GM21381 (cell line): ENCODE data around the gene LMF1.

Experiments used
- ATAC-seq: cut with Tn5 transposase; IDR thresholded peaks from one replicate; pipeline ENCODE4 v1.9.1; 2021; ENCODE audit warnings: mild to moderate bottlenecking, moderate library complexity; ENCODE audit not compliant: unreplicated experiment

Gene LMF1

DNA sequence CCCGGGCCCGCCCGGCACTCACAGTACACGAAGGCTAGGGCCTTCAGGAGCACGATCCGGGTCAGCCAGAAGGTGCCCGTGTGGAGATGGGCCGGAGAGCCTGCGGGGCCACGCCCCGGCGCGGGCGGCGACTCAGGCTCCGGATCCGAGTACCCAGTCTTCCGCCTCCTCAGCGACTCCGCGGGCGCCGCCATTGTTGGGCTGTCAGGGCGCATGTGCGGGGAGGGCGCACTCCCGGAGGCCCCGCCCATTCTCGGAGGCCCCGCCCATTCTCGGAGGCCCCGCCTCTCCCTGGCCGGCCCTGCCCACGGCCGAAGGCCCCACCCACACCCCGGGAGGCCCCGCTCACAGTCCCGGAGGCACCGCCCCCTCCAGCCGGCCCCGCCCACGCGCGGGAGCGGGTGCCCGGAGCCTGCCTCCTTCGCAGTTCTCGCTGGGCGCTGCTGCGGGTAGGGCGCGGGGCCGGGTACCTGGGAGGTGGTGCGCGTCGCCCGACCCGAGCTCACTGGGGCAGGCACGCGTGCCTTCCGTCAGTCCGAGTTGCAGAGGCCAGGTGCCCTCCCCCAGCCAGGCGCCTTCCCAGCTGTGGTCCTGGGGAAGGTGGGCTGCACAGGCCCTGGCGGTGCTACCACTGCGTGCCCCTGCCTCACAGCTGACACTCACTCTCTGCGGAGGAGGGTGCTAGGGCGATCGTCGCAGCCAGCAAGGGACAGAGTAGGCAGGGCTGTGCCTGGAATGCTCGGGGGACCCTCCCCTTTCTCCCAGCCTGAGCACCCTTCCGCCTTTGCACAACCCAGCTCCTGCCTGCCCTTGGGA lies at the start of gene LMF1:
LMF1 (minus strand) TSS at position 219 of the 816 bp plus-strand sequence; CDS start at position 215, 4 bp downstream.
- peak; percentile 76 for ATAC-seq

DNA sequence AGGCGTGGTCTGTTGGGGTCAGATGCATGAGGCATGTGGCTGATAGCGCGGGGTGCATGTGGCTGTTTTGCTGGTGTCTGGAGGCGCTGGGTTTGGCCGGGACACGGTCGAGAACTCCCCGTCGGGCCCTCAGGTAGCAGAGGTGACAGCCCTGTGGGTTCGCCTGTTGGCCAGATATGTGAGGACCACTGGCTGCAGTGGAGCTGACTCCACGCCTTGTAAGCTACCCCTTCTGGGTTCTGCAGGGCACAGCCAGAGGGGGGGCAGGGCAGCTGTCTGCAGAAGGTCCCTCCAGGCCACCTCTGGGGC lies 49.3 kb upstream of the LMF1 start:
- ATAC-seq = no peak

DNA sequence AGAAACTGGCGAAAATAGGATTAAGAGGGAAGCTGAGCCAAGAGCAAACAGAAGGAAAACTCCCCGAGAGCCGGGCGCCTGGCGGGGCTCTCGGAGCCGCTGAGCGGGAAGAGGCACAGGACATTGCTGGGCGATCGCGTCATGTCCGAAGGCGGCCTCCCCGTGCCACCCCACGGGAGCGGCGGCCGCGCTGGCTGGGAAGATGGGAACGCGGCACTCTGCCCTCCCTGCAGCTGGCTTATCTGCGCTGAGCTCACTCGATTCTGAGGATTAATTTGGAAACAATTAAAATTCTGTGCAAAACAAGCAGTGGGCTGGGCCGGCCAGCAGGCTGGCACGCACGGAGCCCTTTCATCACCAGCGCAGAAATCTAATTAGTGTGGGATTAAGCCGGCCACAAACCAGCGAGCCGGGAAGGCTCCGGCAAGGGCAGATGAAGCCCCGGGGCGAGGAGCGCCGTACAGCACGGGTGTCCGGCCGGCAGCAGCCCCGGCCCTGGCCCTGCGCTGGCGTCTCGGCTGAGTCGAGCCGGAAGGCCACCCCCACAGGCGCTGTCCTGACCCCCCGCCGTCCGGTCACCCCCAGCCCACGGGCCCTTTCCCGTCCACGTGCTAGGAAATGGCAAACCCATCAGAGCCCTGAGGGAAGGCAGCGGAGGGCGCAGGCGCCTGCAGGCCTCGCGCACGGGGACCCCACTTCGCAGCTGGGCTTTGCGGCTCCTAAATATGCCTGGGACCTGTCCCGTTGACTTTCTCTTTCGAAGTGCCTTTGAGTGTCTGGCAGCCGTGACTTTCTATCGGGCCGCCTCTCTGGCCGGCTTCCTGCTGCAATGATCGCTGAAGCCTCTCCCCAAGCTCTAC lies 48.7 kb upstream of the LMF1 start:
- ATAC-seq = no peak

DNA sequence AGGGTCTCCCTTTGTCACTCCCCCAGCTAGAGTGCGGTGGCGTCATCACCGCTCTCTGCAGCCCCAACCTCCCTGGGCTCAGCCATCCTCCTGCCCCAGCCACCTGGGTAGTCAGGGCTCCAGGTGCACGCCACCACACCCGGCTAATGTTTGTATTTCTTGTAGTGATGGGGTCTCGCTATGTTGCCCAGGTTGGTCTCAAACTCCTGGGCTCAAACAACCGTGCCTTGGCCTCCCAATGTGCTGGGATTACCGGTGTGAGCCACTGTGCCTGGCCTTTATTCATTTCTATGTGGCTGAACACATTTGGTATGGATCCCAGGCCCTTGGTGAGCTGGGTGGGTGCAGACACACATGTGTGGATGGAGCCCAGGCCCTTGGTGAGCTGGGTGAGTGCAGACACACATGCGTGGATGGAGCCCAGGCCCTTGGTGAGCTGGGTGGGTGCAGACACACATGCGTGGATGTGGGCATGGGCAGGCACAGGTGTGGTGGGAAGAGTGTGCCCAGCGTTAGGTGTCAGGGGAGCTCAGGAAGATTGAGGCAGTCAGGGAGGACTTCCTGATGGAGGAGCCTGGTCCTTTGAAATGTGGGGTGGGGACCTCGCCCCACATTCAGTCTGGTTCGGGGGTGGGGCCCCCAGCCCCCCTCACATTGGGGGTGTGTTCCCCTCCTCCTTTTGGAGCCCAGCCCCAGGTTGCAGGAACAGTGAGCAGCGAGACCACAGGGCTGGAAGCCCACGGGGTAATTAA lies 47.8 kb upstream of the LMF1 start:
- no peak for ATAC-seq

DNA sequence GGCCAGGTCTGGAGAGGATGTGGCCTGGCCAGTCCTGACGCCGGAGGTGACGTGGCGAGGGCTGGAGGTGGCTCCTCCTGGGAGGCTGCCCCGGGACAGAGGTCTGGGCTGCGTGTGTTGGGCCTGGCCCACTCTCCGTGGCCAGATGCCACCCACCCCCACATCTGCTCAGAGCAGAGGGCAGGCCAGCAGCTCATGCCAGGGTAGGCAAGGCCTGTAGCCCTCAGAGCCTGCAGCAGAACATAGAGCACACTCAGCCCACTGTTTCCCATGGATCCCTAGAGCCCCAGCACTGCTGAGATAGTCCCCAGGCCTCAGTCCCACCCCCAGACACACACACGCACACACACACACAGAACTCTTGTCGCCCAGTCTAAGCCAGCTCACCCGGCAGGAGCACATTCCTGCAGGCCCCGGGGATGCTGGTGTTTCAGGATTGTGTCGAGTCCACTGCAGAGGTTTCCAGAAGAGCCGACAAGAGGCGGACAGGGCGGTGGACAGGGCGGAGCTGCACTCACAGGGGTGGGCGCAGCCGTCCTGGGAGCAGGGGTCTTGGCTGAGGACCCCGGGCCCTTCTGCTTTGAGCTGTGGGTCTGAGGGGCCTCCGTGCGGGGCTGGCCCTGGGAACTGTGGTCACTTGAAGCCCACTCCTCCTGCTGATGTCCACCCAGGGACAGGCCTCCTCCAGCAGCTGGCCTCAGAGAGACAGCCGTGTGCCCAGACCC lies 44.1 kb upstream of the LMF1 start:
- ATAC-seq = no peak

DNA sequence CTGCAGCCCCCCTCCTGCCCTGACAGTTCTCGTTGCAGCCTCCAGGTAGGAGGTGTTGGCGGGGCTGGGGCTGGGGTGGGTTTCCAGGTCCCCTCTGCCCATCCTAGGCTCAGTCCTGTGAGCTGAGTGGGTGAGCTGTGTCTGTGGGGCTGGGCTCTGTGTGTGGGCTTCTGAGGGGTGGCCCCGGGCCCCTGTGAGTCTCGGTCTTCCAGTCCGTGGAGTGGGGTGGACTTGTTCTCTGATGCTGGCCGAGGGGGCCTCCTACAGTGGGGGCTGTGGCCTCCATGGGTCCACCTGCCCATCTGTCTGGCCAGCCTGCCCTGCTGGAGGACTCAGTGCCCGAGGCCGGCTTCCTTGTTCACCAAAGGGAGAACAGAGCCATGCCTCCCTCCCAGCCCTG lies 43.4 kb upstream of the LMF1 start:
- no peak for ATAC-seq

DNA sequence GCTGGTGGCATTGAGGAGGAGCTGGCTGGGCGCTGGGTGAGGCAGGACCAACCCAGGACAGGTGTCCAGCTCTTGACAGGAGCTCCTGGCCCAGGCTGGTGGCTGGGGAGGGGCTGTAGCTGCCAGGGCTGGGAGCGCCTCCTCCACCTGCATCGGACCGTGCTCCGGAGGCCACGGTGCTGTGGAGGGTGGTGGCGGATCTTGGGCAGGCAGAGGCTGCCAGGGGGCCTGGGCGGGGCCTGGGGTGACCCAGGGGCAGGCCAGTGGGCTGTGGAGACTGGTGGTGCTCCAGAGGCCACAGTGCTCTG lies 42.8 kb upstream of the LMF1 start:
- no peak for ATAC-seq

DNA sequence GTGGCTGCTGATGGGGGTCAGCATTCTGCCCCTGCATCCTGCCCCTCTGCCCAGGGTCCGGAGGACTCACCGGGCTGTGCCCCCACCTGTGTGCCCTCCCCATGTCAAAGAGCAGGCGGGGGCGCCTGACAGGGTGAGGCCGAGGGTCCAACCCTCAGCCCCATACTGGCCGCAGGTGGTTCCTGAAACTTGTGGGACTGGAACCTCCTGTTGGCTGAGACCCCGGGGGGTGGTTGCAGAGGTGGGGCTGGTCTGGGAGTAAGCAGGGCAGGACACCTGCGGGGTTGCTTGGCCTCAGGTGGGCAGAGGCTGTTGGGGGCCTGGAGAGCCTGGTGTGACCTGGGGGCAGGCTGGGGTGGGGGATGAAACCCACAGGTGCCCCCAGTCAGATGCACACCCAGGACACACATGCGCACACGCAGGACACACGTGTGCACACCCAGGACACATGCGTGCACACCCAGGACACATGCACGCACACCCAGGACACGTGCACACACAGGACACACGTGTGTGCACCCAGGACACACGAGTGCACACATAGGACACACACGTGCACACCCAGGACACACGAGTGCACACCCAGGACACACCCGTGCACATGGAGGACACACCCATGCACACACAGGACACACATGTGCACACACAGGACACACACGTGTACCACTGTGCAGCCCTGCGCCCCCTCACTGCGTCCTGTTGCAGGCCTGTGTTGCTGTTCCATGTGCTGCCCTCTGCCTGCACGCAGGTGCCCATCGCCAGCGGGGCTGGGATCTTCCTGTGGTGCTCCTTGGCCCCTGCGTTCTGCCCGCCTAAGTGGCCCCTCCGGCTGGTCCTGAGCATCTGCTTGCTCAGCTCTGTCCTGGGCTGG lies 42.2 kb upstream of the LMF1 start:
- no peak for ATAC-seq

DNA sequence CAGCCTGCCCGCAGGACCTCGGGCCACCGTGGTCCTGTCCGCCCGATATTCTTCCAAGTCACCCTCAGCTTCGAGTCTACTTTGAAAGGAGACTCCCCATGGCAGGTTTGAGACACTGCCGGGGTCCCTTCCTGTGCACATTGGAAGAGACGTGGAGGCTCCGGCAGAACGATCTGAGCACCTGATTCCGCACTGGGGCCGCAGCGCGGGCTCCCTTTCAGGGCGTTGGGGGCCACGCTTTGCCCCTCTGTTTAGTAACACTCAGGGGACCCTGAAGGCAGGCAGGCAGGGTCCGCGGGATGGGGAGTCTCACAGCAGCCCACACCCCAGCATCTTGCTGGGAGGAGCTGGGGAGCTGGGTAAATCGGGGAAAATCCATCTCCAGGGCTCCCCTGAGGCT lies 41.4 kb upstream of the LMF1 start:
- no peak for ATAC-seq

DNA sequence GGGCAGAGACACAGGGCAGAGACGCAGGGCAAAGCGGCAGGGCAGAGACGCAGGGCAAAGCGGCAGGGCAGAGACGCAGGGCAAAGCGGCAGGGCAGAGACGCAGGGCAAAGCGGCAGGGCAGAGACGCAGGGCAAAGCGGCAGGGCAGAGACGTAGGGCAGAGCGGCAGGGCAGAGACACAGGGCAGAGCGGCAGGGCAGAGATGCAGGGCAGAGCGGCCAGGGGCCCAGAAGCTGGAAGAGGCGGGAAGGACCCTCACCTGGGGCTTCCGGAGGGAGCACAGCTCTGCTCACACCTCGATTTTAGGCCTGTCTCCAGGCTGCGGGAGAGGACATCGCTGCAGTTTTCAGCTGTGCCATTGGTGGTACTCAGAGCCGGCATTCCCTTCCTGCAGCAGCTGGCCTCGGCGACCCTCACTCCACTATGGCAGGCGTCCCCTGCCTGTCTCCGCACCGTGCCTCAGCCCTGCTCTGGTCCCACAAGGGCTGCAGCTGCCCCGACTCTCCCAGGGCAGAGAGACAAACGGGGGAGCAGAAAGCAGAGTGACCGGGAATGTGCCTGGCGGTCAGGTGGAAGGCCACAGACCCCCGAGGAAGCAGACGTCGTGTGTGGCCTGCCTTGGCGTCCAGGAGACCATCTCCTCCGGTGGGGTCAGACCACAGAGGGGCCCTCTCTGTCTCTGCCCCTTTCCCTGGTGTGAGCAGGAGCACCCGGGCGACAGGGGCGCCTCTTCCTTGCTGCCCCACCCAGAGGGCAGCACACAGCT lies 40.7 kb upstream of the LMF1 start:
- ATAC-seq = no peak

DNA sequence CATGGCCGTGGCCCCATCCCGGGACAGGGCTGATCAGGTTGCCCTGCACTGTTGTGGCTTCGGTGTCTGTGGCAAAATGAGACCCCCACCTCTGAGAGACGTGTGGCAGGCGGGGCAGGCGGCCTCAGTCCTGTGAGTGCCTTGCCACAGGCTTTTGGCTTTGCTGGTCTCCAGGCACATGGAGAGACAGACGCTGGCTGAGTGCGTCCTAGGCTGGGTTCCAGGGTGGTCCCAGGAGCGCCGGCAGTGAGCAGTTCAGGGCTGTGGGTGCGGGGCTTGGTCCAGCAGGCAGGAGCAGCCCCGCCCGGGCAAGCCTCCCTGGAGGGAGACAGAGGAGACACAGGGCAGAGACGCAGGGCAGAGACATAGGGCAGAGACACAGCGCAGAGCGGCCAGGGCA lies 40.0 kb upstream of the LMF1 start:
- no peak for ATAC-seq

DNA sequence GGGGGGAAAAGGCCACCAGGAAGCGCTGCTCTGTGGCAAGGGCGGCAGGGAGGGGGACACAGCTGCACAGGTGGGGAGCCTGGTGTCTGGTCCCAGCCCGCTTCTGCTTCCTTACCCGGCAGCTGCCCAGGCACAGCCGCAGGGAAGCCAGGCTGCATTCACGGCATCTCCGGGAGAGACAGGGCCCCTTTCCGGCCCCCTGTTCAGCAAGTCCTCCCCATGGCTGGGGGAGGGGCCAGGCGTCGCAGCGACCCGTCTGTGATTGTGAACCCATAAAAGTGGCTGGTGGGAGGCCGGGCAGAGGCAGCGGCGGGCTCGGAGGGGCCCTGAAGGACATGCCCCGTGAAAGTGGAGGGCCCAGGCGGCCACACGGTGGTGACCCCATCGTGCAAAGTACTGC lies 39.5 kb upstream of the LMF1 start:
- ATAC-seq = no peak

DNA sequence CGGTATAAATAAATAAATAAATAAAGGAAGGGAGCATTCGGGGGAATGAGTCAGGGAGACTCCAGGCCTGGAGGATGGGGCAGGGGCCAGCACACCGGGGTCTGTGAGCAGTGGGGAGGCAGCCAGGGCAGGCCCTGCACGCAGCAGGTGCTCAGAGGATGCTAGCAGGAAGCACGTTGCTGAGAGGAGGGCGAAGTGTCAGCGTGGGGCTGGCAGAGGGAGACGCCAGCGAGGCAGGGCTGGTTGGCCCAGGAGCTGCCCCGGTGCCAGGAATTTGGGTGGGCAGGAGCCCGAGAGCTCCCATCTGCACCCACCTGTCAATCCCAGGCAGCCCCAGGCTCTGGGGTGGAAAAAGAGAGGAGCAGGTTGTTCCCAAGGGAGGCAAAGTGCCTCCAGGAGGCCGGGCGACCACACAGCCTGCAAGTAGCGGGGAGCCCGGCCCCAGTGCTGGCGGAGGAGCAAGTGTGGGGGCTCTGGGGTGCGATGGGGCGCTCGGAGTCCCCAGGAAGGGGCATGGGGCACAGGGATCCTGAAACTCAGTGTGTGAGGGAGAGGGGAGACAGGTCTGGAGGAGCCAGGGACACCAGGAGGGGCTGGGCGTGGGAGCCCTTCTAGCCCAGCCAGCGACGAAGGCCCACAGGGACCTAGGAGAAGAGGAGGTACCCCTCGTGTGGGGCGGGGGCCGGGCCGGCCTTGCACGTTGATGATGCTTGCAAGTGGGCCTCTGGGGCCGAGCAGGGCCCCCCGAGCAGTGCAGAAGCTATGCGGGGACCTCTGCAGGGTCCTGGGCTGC lies 38.8 kb upstream of the LMF1 start:
- no peak for ATAC-seq

DNA sequence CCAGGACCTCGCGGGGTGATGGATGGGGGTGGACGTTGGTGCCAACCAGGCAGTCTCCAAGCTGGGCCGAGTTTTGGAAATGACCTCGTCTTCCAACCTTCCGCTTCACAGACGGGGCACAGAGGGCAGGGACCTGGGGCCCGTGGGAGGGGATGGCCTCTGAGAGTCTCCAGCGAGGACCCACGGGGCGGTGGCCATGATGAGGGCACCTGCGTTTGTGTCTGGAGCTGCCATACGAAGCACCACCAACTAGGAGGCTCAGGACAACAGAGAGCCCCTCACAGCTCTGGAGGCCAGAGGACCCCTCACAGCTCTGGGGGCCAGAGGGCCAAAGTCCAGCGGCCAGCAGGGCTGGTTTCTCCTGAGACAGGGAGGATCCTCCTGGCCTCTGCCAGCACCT lies 37.3 kb upstream of the LMF1 start:
- ATAC-seq = no peak

DNA sequence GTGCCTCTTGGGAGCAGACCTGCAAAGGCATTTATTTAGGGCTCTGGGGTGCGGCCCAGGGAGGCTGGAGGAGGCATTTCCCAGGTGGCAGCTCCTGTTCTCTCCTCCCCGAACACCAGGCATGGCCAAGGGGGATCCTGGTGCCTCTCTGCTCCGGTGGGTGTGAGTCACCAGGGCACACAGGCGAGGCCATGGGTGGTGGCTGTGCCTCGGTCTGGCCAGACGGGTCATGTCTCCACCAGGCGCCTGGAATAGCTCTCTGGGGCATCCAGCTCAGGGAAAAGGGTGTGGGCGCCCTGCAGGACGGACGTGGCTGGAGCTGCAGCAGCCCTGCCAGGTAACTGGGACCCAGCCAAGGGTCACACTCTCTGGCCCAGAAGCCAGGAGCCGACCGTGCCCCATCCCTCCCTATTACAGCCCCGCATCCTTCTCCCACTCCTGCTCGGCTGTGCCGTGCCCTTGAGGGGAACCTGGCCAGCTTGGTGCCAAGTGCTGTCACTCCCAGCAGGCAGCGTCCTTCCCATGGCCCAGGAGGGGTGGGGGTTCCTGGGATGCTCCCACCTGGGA lies 36.6 kb upstream of the LMF1 start:
- no peak for ATAC-seq

DNA sequence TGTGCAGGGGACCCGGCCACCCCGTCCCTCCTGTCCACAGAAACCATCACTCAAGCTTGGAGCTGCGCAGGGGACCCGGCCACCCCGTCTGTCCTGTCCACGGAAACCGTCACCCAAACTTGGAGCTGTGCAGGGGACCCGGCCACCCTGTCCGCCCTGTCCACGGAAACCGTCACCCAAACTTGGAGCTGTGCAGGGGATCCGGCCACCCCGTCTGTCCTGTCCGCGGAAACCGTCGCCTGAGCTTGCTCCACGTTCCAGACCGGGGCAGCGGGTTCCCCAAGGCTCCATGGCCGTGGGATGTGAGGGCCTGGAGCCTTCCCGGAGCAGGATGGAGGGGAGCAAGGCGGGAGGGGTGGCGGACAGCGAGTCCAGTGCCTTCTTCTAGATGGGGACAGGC lies 36.0 kb upstream of the LMF1 start:
- no peak for ATAC-seq

DNA sequence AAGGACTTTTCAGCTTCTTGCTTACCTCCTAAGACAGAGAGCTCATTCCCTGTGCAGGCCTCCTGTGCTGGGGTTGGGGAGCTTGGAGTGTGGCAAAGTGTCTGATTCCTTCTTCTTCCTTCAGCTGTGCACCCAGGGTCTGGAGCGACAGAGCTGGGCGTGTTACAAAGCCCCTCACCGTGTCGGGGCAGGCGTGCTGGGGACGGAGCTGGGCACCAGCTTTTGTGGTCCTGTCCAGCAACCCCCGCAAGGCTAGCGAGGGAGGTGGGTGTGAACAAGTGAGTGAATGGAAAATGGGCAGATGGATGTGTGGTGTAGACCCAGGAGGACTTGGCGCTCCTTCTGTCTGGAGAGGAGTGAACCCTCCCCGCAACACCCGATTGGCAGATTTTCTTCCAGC lies 34.5 kb upstream of the LMF1 start:
- no peak for ATAC-seq
